Neural cell (in vitro differentiated cells): ENCODE measurements around the gene ZDHHC16. TPM values are rescaled to one million over a fixed set of nuclear protein-coding genes. Genes with fewer than 3 reads are reported as not detected.

Experiments used
- H2AFZ ChIP-seq: fragments of 200-600, 300-800 bp; sonication (generic), shearing (Covaris generic); 2 replicates; pipeline ENCODE4 v1.6.0; 2014; ENCODE audit warnings: low read depth, mild to moderate bottlenecking, antibody characterized with exemption, low read length, moderate library complexity
- H3F3A ChIP-seq: fragments of 200-600 bp; shearing (Covaris generic); 2 replicates; pipeline ENCODE4 v1.6.1; 2016; ENCODE audit warnings: mild to moderate bottlenecking, moderate library complexity, mixed read lengths, antibody characterized with exemption, low read length; ENCODE audit not compliant: insufficient read depth, poor library complexity, severe bottlenecking
- H3K27ac ChIP-seq: fragments of 200-600, 300-800 bp; sonication (generic), shearing (Covaris generic); 2 replicates; pipeline ENCODE4 v1.5.1; 2014; ENCODE audit warnings: mild to moderate bottlenecking, low read length, moderate library complexity
- H3K27me3 ChIP-seq: fragments of 300-800, 200-600 bp; sonication (generic), shearing (Covaris generic); 2 replicates; pipeline ENCODE4 v1.6.0; 2014; ENCODE audit warnings: mild to moderate bottlenecking, low read depth, low read length, moderate library complexity; ENCODE audit not compliant: insufficient read depth
- H3K36me3 ChIP-seq: fragments of 300-800, 200-600 bp; sonication (generic), shearing (Covaris generic); 2 replicates; pipeline ENCODE4 v1.5.1; 2014; ENCODE audit warnings: mild to moderate bottlenecking, antibody characterized with exemption, low read length, moderate library complexity; ENCODE audit not compliant: insufficient read depth
- H3K4me2 ChIP-seq: fragments of 300-800, 200-600 bp; sonication (generic), shearing (Covaris generic); 2 replicates; pipeline ENCODE4 v1.6.0; 2014; ENCODE audit warnings: mild to moderate bottlenecking, low read length
- H3K4me3 ChIP-seq: fragments of 300-800, 200-600 bp; sonication (generic), shearing (Covaris generic); 2 replicates; pipeline ENCODE4 v1.5.1; 2014; ENCODE audit warnings: mild to moderate bottlenecking, low read length, moderate library complexity
- H3K79me2 ChIP-seq: fragments of 200-600 bp; shearing (Covaris generic); replicated peaks from 2 replicates; pipeline ENCODE4 v1.6.0; 2014; ENCODE audit warnings: mild to moderate bottlenecking, low read length, moderate library complexity; ENCODE audit not compliant: insufficient read depth
- H3K9ac ChIP-seq: fragments of 300-800, 200-600 bp; sonication (generic), shearing (Covaris generic); 2 replicates; pipeline ENCODE4 v1.6.1; 2016; ENCODE audit warnings: mild to moderate bottlenecking, low read length, mixed read lengths
- H3K9me2 ChIP-seq: fragments of 200-600 bp; shearing (Covaris generic); 2 replicates; pipeline ENCODE4 v1.6.1; 2016; ENCODE audit warnings: mild to moderate bottlenecking, low read length, mixed read lengths; ENCODE audit not compliant: insufficient read depth
- H3K9me3 ChIP-seq: fragments of 200-600, 300-800 bp; sonication (generic), shearing (Covaris generic); 2 replicates; pipeline ENCODE4 v1.6.1; 2016; ENCODE audit warnings: mild to moderate bottlenecking, mixed run types, low read length, moderate library complexity, mixed read lengths
- H4K20me1 ChIP-seq: fragments of 200-600 bp; shearing (Covaris generic); 2 replicates; pipeline ENCODE4 v1.6.1; 2016; ENCODE audit warnings: mild to moderate bottlenecking, mixed run types; ENCODE audit not compliant: insufficient read depth
- EP300 ChIP-seq: fragments of 450-650 bp; conservative IDR thresholded peaks from 2 replicates; pipeline ENCODE4 v1.6.1; 2014; ENCODE audit warnings: antibody characterized with exemption, mild to moderate bottlenecking, moderate library complexity; ENCODE audit not compliant: poor library complexity, severe bottlenecking
- EZH2 ChIP-seq: fragments of 200-600, 300-800 bp; shearing (Covaris generic), sonication (generic); IDR thresholded peaks from 2 replicates; pipeline ENCODE4 v1.6.1; 2014; ENCODE audit warnings: antibody characterized with exemption, low read length, borderline replicate concordance, mild to moderate bottlenecking; ENCODE audit not compliant: insufficient read depth, poor library complexity, severe bottlenecking
- MXI1 ChIP-seq: fragments of 450-650 bp; conservative IDR thresholded peaks from 2 replicates; pipeline ENCODE4 v1.6.1; 2014; ENCODE audit warnings: antibody characterized with exemption, mild to moderate bottlenecking; ENCODE audit not compliant: poor library complexity, severe bottlenecking
- POLR2AphosphoS5 ChIP-seq: IDR thresholded peaks from 2 replicates; pipeline ENCODE4 v1.6.1; 2012
- RAD21 ChIP-seq: fragments of 450-650 bp; conservative IDR thresholded peaks from 2 replicates; pipeline ENCODE4 v1.6.1; 2014; ENCODE audit warnings: antibody characterized with exemption, mild to moderate bottlenecking, moderate library complexity
- SMC3 ChIP-seq: fragments of 450-650 bp; conservative IDR thresholded peaks from 2 replicates; pipeline ENCODE4 v1.6.1; 2014; ENCODE audit warnings: antibody characterized with exemption, mild to moderate bottlenecking, moderate library complexity; ENCODE audit not compliant: poor library complexity
- TAF1 ChIP-seq: IDR thresholded peaks from 2 replicates; pipeline ENCODE4 v1.6.1; 2012; ENCODE audit warnings: low read depth
- polyA plus RNA-seq: library from polyadenylated mRNA; depleted of rRNA; stranded (reverse); fragments of >200 nt; gene quantifications from 2 replicates; pipeline ENCODE4 v1.2.3, GENCODE V29; 2014
- TF ChIP-seq, protein P1 (sequence below): IDR thresholded peaks from 2 replicates; pipeline ENCODE4 v1.6.1; 2012; ENCODE audit warnings: borderline replicate concordance
- TF ChIP-seq, protein P2 (sequence below): fragments of 450-650 bp; IDR thresholded peaks from 2 replicates; pipeline ENCODE4 v1.5.1; 2014; ENCODE audit warnings: antibody characterized with exemption, mild to moderate bottlenecking, moderate library complexity; ENCODE audit not compliant: poor library complexity, severe bottlenecking

Gene ZDHHC16
- polyA plus RNA-seq, 1 donor from 2014 or later: 34.3 TPM

DNA sequence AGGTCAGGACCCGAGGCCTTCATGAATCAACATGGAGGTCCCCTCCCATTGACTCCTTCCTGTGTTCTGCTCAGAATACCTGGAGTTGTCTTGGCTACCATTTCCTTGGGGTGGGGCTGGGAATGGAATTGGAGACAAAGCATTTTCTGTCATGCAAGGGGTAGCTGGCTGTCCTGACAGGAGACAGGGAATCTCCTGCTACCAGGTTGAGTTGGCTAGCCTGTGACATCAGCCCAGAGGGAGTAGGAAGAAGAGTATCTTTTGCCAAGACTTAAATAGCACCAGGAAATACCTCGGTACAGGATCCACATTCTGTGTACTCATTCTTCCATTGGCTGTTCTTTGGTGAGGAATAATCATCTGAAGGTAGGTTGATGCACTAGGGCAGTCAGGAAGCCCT is 4.9 kb downstream of the ZDHHC16 start:
- Histone ChIP-seq H3K4me2 (no peak overlapping the region), H2AFZ (no peak overlapping the region), H3K79me2 (peaks cover 24% of the 10 kb centered on the region), H3K9me2 (no peaks in the 10 kb centered on the region), H3K9me3 (no peaks in the 10 kb centered on the region), H3F3A (no peaks in the 10 kb centered on the region), H3K36me3 (no peaks in the 10 kb centered on the region), H3K9ac (no peak overlapping the region), H3K27me3 (no peaks in the 10 kb centered on the region), H4K20me1 (no peaks in the 10 kb centered on the region), H3K4me3 (no peak overlapping the region), H3K27ac (no peak overlapping the region)
- no peak for TF ChIP-seq SMC3
- TF ChIP-seq, protein P1, sequence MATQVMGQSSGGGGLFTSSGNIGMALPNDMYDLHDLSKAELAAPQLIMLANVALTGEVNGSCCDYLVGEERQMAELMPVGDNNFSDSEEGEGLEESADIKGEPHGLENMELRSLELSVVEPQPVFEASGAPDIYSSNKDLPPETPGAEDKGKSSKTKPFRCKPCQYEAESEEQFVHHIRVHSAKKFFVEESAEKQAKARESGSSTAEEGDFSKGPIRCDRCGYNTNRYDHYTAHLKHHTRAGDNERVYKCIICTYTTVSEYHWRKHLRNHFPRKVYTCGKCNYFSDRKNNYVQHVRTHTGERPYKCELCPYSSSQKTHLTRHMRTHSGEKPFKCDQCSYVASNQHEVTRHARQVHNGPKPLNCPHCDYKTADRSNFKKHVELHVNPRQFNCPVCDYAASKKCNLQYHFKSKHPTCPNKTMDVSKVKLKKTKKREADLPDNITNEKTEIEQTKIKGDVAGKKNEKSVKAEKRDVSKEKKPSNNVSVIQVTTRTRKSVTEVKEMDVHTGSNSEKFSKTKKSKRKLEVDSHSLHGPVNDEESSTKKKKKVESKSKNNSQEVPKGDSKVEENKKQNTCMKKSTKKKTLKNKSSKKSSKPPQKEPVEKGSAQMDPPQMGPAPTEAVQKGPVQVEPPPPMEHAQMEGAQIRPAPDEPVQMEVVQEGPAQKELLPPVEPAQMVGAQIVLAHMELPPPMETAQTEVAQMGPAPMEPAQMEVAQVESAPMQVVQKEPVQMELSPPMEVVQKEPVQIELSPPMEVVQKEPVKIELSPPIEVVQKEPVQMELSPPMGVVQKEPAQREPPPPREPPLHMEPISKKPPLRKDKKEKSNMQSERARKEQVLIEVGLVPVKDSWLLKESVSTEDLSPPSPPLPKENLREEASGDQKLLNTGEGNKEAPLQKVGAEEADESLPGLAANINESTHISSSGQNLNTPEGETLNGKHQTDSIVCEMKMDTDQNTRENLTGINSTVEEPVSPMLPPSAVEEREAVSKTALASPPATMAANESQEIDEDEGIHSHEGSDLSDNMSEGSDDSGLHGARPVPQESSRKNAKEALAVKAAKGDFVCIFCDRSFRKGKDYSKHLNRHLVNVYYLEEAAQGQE: no peak
- no peak for TF ChIP-seq EP300
- no peak for TF ChIP-seq POLR2AphosphoS5
- TF ChIP-seq EZH2: no peak
- TF ChIP-seq, protein P2, sequence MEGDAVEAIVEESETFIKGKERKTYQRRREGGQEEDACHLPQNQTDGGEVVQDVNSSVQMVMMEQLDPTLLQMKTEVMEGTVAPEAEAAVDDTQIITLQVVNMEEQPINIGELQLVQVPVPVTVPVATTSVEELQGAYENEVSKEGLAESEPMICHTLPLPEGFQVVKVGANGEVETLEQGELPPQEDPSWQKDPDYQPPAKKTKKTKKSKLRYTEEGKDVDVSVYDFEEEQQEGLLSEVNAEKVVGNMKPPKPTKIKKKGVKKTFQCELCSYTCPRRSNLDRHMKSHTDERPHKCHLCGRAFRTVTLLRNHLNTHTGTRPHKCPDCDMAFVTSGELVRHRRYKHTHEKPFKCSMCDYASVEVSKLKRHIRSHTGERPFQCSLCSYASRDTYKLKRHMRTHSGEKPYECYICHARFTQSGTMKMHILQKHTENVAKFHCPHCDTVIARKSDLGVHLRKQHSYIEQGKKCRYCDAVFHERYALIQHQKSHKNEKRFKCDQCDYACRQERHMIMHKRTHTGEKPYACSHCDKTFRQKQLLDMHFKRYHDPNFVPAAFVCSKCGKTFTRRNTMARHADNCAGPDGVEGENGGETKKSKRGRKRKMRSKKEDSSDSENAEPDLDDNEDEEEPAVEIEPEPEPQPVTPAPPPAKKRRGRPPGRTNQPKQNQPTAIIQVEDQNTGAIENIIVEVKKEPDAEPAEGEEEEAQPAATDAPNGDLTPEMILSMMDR: no peak
- TF ChIP-seq RAD21: no peak
- no peak for TF ChIP-seq MXI1
- no peak for TF ChIP-seq TAF1

DNA sequence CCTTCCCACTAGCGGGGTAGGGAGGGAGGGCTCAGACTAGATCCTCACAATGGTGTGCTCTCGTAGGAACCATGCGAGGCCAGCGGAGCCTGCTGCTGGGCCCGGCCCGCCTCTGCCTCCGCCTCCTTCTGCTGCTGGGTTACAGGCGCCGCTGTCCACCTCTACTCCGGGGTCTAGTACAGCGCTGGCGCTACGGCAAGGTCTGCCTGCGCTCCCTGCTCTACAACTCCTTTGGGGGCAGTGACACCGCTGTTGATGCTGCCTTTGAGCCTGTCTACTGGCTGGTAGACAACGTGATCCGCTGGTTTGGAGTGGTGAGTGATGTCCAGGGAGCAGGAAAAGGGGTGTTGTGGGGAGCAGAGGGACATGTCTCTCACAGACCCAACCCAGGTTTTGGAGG is 5.6 kb downstream of the ZDHHC16 start:
- Histone ChIP-seq H3F3A (no peaks in the 10 kb centered on the region), H2AFZ (no peak overlapping the region), H3K27me3 (no peaks in the 10 kb centered on the region), H3K9ac (no peak overlapping the region), H3K79me2 (peaks cover 20% of the 10 kb centered on the region), H3K4me3 (no peak overlapping the region), H3K9me3 (no peaks in the 10 kb centered on the region), H3K9me2 (no peaks in the 10 kb centered on the region), H4K20me1 (no peaks in the 10 kb centered on the region), H3K4me2 (no peak overlapping the region), H3K27ac (no peak overlapping the region), H3K36me3 (no peaks in the 10 kb centered on the region)
- TF ChIP-seq RAD21 (no peak), POLR2AphosphoS5 (no peak), SMC3 (no peak), TAF1 (no peak), MXI1 (no peak), EP300 (no peak), EZH2 (no peak)
- TF ChIP-seq, protein P1: no peak
- TF ChIP-seq, protein P2: no peak
